IPS-18c (cell line): ENCODE measurements around the gene COL4A1.

ENCODE experiments used
- H3K4me3 ChIP-seq: 2 replicates; pipeline ENCODE4 v1.7.0; 2013; ENCODE audit warnings: low read depth, mild to moderate bottlenecking, low read length, moderate library complexity; ENCODE audit not compliant: insufficient read depth
- H3K9me3 ChIP-seq: one replicate; pipeline ENCODE4 v1.6.1; 2013; ENCODE audit warnings: mild to moderate bottlenecking, low read length, moderate library complexity; ENCODE audit not compliant: control insufficient read depth, insufficient read depth

COL4A1 gene

GRCh38 chr13:110216398-110217041 is 90.4 kb downstream of the COL4A1 start:
- Histone ChIP-seq H3K4me3 (no peak overlapping the region), H3K9me3 (no peaks in the 10 kb centered on the region)

- H3K9me3 ChIP-seq, result no peaks in the 10 kb centered on the region
- no peak overlapping the region for H3K4me3 ChIP-seq
Observed at GRCh38 chr13:110216006-110216397, 91.0 kb downstream of the COL4A1 start.

- H3K4me3 ChIP-seq, result no peak overlapping the region
- H3K9me3 ChIP-seq, result no peaks in the 10 kb centered on the region
Observed at GRCh38 chr13:110215606-110216005, 91.4 kb downstream of the COL4A1 start.

GRCh38 chr13:110214637-110215036 is 92.3 kb downstream of the COL4A1 start:
- Histone ChIP-seq H3K4me3 (no peak overlapping the region), H3K9me3 (no peaks in the 10 kb centered on the region)

- no peak overlapping the region for H3K4me3 ChIP-seq
- peaks cover under 1% of the 10 kb centered on the region for H3K9me3 ChIP-seq
Observed at GRCh38 chr13:110213461-110214074, 93.4 kb downstream of the COL4A1 start.

- no peak overlapping the region for H3K4me3 ChIP-seq
- peaks cover 2% of the 10 kb centered on the region for H3K9me3 ChIP-seq
Observed at GRCh38 chr13:110212529-110212928, 94.4 kb downstream of the COL4A1 start.

GRCh38 chr13:110211735-110212134 is 95.2 kb downstream of the COL4A1 start:
- Histone ChIP-seq H3K4me3 (no peak overlapping the region), H3K9me3 (peaks cover 2% of the 10 kb centered on the region)

GRCh38 chr13:110211046-110211445 is 95.9 kb downstream of the COL4A1 start:
- no peak overlapping the region for H3K4me3 ChIP-seq

GRCh38 chr13:110210604-110210985 is 96.4 kb downstream of the COL4A1 start:
- H3K4me3 ChIP-seq, result no peak overlapping the region
- H3K9me3 ChIP-seq, result peaks cover 2% of the 10 kb centered on the region

More at GRCh38 chr13:110211046-110211445, 95.9 kb downstream of the COL4A1 start:
- peaks cover 2% of the 10 kb centered on the region for H3K9me3 ChIP-seq

GRCh38 chr13:110209950-110210603 is 96.9 kb downstream of the COL4A1 start:
- H3K4me3 ChIP-seq, result no peak overlapping the region
- H3K9me3 ChIP-seq, result peaks cover 2% of the 10 kb centered on the region

GRCh38 chr13:110208116-110208515 is 98.8 kb downstream of the COL4A1 start:
- H3K4me3 ChIP-seq, result no peak overlapping the region
- H3K9me3 ChIP-seq, result peaks cover 4% of the 10 kb centered on the region

GRCh38 chr13:110206996-110207395 is 100.0 kb downstream of the COL4A1 start:
- Histone ChIP-seq H3K9me3 (peaks cover 4% of the 10 kb centered on the region), H3K4me3 (no peak overlapping the region)

GRCh38 chr13:110206185-110206584 is 100.8 kb downstream of the COL4A1 start:
- Histone ChIP-seq H3K4me3 (no peak overlapping the region), H3K9me3 (peaks cover 4% of the 10 kb centered on the region)

- Histone ChIP-seq H3K9me3 (peaks cover 2% of the 10 kb centered on the region), H3K4me3 (no peak overlapping the region)
Observed at GRCh38 chr13:110201114-110201513, 105.8 kb downstream of the COL4A1 start.

GRCh38 chr13:110200276-110200870 is 106.6 kb downstream of the COL4A1 start:
- H3K9me3 ChIP-seq, result peaks cover 2% of the 10 kb centered on the region
- H3K4me3 ChIP-seq, result no peak overlapping the region

GRCh38 chr13:110199046-110199831 is 107.7 kb downstream of the COL4A1 start:
- no peak overlapping the region for H3K4me3 ChIP-seq

GRCh38 chr13:110197471-110197870 is 109.5 kb downstream of the COL4A1 start:
- H3K9me3 ChIP-seq, result no peaks in the 10 kb centered on the region

More at GRCh38 chr13:110199046-110199831, 107.7 kb downstream of the COL4A1 start:
- H3K9me3 ChIP-seq, result peaks cover 2% of the 10 kb centered on the region

More at GRCh38 chr13:110197471-110197870, 109.5 kb downstream of the COL4A1 start:
- H3K4me3 ChIP-seq, result no peak overlapping the region
